HG03135 (cell line): Measurements from ENCODE around the gene DPM2.
A peak's percentile ranks its signal among the peaks of the same experiment; 100 is the strongest.

ENCODE experiments used
- ATAC-seq: cut with Tn5 transposase; IDR thresholded peaks from one replicate; pipeline ENCODE4 v1.9.1; 2021; ENCODE audit warnings: mild to moderate bottlenecking, moderate library complexity; ENCODE audit not compliant: unreplicated experiment

Gene DPM2

GRCh38 chr9:127940593-127940992 is 2.9 kb upstream of the DPM2 start:
- ATAC-seq: no peak

- ATAC-seq: no peak
Measured at GRCh38 chr9:127938298-127938690, 640 bp upstream of the DPM2 start.

- ATAC-seq: no peak
Measured at GRCh38 chr9:127937056-127937387, 632 bp downstream of the DPM2 start.

GRCh38 chr9:127936347-127936852 is 1.3 kb downstream of the DPM2 start:
- ATAC-seq: no peak

GRCh38 chr9:127935765-127936221 is 1.9 kb downstream of the DPM2 start:
- no peak for ATAC-seq

- no peak for ATAC-seq
Measured at GRCh38 chr9:127934986-127935385, 2.7 kb downstream of the DPM2 start.

- no peak for ATAC-seq
Measured at GRCh38 chr9:127934248-127934647, 3.4 kb downstream of the DPM2 start.

- ATAC-seq: peak; percentile 30
Measured at GRCh38 chr9:127931092-127931881, 6.4 kb downstream of the DPM2 start.

GRCh38 chr9:127930231-127931091 is 7.2 kb downstream of the DPM2 start, which contains the start of gene PIP5KL1:
PIP5KL1 (minus strand) TSS chr9:127930777; CDS start chr9:127930752, 25 bp downstream.
- peak; percentile 77 for ATAC-seq

- ATAC-seq: no peak
Measured at GRCh38 chr9:127929625-127929979, 8.1 kb downstream of the DPM2 start.

GRCh38 chr9:127928676-127929624 is 8.7 kb downstream of the DPM2 start:
- no peak for ATAC-seq

- ATAC-seq: no peak
Measured at GRCh38 chr9:127927988-127928675, 9.5 kb downstream of the DPM2 start.

- no peak for ATAC-seq
Measured at GRCh38 chr9:127927201-127927987, 10.3 kb downstream of the DPM2 start.

GRCh38 chr9:127926906-127927200 is 10.8 kb downstream of the DPM2 start:
- ATAC-seq: no peak

GRCh38 chr9:127925959-127926905 is 11.4 kb downstream of the DPM2 start:
- ATAC-seq: no peak

GRCh38 chr9:127924736-127925444 is 12.8 kb downstream of the DPM2 start:
- ATAC-seq: no peak

- no peak for ATAC-seq
Measured at GRCh38 chr9:127923771-127924170, 13.9 kb downstream of the DPM2 start.

GRCh38 chr9:127923046-127923445 is 14.6 kb downstream of the DPM2 start:
- no peak for ATAC-seq
